ENCODE results near the gene MYO1D. TPM values are rescaled to one million over a fixed set of nuclear protein-coding genes. Genes with fewer than 3 reads are reported as not detected.
A peak's percentile ranks its signal among the peaks of the same experiment; 100 is the strongest.

Gene MYO1D
- total and polyA plus RNA-seq, 12 donors: 13.6 to 103 (median 59.8) TPM

- TF ChIP-seq CTCF (IDR thresholded peaks at IDR 0.05) (no peak), POLR2A (IDR thresholded peaks at IDR 0.05) (no peak)
- no peak overlapping the region for H3K4me3 ChIP-seq
- H3K9me3 ChIP-seq (replicated peaks in 1 of 3): no peaks in the 10 kb centered on the region
- intact Hi-C loops (cut with DNase I): no loop called here
- no peak overlapping the region for H3K27ac ChIP-seq
- H3K36me3 ChIP-seq (replicated peaks in 1 of 2): no peaks in the 10 kb centered on the region
- 59 to 64% (median 63%) methylated on average over 2 of the region's 2 CpGs for WGBS, 4 donors
- peaks cover 0 to 9% of the 10 kb centered on the region in 2 donors for H3K4me1 ChIP-seq (replicated peaks in 1 of 2)
- H3K27me3 ChIP-seq: no peaks in the 10 kb centered on the region
- no peak for DNase-seq
These were observed 38.3 kb upstream of the MYO1D start for GRCh38 chr17:32915245-32915644.

GRCh38 chr17:32914181-32914580, 37.3 kb upstream of the MYO1D start:
- intact Hi-C loops (cut with DNase I): no loop called here
- no peak overlapping the region for H3K27ac ChIP-seq
- H3K36me3 ChIP-seq (replicated peaks in 1 of 2): no peaks in the 10 kb centered on the region
- no peaks in the 10 kb centered on the region for H3K27me3 ChIP-seq
- DNase-seq: no peak
- peaks cover 0 to 9% of the 10 kb centered on the region in 2 donors for H3K4me1 ChIP-seq (replicated peaks in 1 of 2)
- 90 to 96% (median 94%) methylated on average over 3 of the region's 3 CpGs for WGBS, 4 donors
- H3K9me3 ChIP-seq (replicated peaks in 1 of 3): no peaks in the 10 kb centered on the region
- no peak for TF ChIP-seq POLR2A (IDR thresholded peaks at IDR 0.05)
- TF ChIP-seq CTCF (IDR thresholded peaks at IDR 0.05): no peak
- H3K4me3 ChIP-seq: no peak overlapping the region

- no peak for DNase-seq
- intact Hi-C loops (cut with DNase I): no loop called here
- Histone ChIP-seq H3K27me3 (no peaks in the 10 kb centered on the region), H3K36me3 (replicated peaks in 1 of 2) (no peaks in the 10 kb centered on the region), H3K9me3 (replicated peaks in 1 of 3) (no peaks in the 10 kb centered on the region), H3K4me3 (no peak overlapping the region), H3K4me1 (replicated peaks in 1 of 2) (peaks cover 0 to 9% of the 10 kb centered on the region in 2 donors), H3K27ac (no peak overlapping the region)
- 72 to 93% (median 87%) methylated on average over 7 of the region's 7 CpGs for WGBS, 4 donors
- TF ChIP-seq CTCF (IDR thresholded peaks at IDR 0.05): no peak
- TF ChIP-seq POLR2A (IDR thresholded peaks at IDR 0.05): no peak
These were observed 36.7 kb upstream of the MYO1D start for GRCh38 chr17:32913593-32913992.

GRCh38 chr17:32912218-32912897, 35.4 kb upstream of the MYO1D start:
- intact Hi-C loops (cut with DNase I): no loop called here
- Histone ChIP-seq H3K9me3 (replicated peaks in 1 of 3) (no peaks in the 10 kb centered on the region), H3K4me1 (replicated peaks in 1 of 2) (peaks cover 0 to 9% of the 10 kb centered on the region in 2 donors), H3K27me3 (no peaks in the 10 kb centered on the region), H3K27ac (peak overlapping the region in 3 of 5 donors; percentile 46 to 76 (median 47)), H3K4me3 (peak overlapping the region in 2 of 4 donors; percentile 14 to 20), H3K36me3 (replicated peaks in 1 of 2) (no peaks in the 10 kb centered on the region)
- 22 to 36% (median 27%) methylated on average over 10 of the region's 10 CpGs for WGBS, 4 donors
- TF ChIP-seq CTCF (IDR thresholded peaks at IDR 0.05) (no peak), POLR2A (IDR thresholded peaks at IDR 0.05) (peak in 1 of 2 donors; percentile 72)
- DNase-seq: peak; percentile 58 to 87 (median 85)

All from adrenal gland (tissue), 12 donors.